ENCODE results near the gene HTR1D.

Gene HTR1D

DNA sequence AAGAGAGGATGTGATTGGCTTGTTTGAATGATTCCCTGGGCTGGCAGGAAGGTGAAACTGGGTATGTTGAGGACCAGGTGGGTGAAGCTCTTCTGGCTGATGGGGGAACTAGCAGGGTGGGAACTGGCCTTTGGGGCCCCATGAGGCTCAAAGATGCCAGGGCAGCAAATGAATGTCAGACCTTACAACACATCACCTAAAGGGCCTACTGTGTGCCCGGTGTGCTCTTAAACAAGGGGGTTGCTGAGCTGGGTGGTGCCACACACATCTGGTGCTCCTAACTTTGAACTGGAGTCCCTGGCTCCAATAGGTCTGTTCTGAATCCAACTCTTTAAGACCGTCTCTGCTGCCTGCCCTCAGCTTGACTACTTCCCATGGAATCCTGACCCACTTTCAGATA lies 21.3 kb upstream of the HTR1D start:
- no peak overlapping the region for H4K91ac ChIP-seq (ENCODE audit: low read length)
- no peak overlapping the region for H3K9ac ChIP-seq (ENCODE audit: low read length)
- no peak overlapping the region for H3K27ac ChIP-seq (ENCODE audit: low read length, poor library complexity, severe bottlenecking)
- no peaks in the 10 kb centered on the region for H3K27me3 ChIP-seq (ENCODE audit: control insufficient read depth in 1 of 2, insufficient read depth in 1 of 2, low read length in 2 of 2)
- H3K36me3 ChIP-seq (ENCODE audit: control insufficient read depth in 1 of 2, insufficient read depth in 2 of 2, low read depth in 1 of 2, low read length in 2 of 2): no peaks in the 10 kb centered on the region
- H3K14ac ChIP-seq (ENCODE audit: low read length in 2 of 2): no peak overlapping the region
- no peak overlapping the region for H2BK12ac ChIP-seq (ENCODE audit: low read length in 2 of 2)
- H3K4me1 ChIP-seq (ENCODE audit: control insufficient read depth, insufficient read depth, low read depth, low read length): no peaks in the 10 kb centered on the region
- H3K9me3 ChIP-seq (ENCODE audit: control insufficient read depth, low read length): no peaks in the 10 kb centered on the region
- no peak overlapping the region for H2BK5ac ChIP-seq (ENCODE audit: low read depth, low read length, poor library complexity, severe bottlenecking)
- no peak overlapping the region for H2AFZ ChIP-seq (ENCODE audit: low read depth, low read length)
- 98% methylated on average over 2 of the region's 2 CpGs for WGBS
- H2BK15ac ChIP-seq (ENCODE audit: low read depth, poor library complexity, severe bottlenecking): no peak overlapping the region
- H3K79me1 ChIP-seq (replicated peaks; ENCODE audit: low read length, poor library complexity, severe bottlenecking): no peaks in the 10 kb centered on the region
- no peak overlapping the region for H4K8ac ChIP-seq (ENCODE audit: low read length)
- H2BK120ac ChIP-seq (ENCODE audit: low read depth, low read length): no peak overlapping the region
- H3K18ac ChIP-seq (ENCODE audit: low read depth in 1 of 2, low read length in 2 of 2): no peak overlapping the region
- no peak overlapping the region for H3K4ac ChIP-seq (ENCODE audit: low read depth in 1 of 2, low read length in 2 of 2)
- no peak overlapping the region for H3K23ac ChIP-seq (ENCODE audit: low read length in 2 of 2)
- H3K4me3 ChIP-seq (ENCODE audit: insufficient read depth in 1 of 2, low read depth in 1 of 2, low read length in 2 of 2): no peak overlapping the region
- no peak overlapping the region for H2AK5ac ChIP-seq (ENCODE audit: low read length, severe bottlenecking)
- no peak for DNase-seq
- H3K4me2 ChIP-seq (ENCODE audit: low read length, poor library complexity, severe bottlenecking): no peak overlapping the region

DNA sequence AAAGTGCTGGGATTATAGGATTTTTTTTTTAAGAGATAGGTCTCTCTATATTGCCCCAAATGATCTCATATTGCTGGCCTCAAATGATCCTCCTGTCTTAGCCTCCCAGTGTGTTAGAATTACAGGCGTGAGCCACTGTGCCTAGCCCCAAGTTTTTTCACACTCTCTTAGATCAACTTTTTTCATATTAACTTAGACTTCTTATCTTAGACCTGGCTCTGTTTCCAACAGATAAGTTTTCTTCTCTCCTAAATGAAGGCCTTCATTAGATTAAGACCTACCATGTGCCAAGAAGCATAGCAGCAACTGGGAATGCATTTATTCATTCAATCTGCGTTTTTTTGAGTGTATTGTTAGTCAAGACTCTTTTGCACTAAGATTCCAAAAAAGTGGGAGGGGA lies 20.2 kb upstream of the HTR1D start:
- H2AFZ ChIP-seq (ENCODE audit: low read depth, low read length): no peak overlapping the region
- H3K18ac ChIP-seq (ENCODE audit: low read depth in 1 of 2, low read length in 2 of 2): no peak overlapping the region
- no peak overlapping the region for H3K9ac ChIP-seq (ENCODE audit: low read length)
- no peak overlapping the region for H4K91ac ChIP-seq (ENCODE audit: low read length)
- H2BK12ac ChIP-seq (ENCODE audit: low read length in 2 of 2): no peak overlapping the region
- H2BK15ac ChIP-seq (ENCODE audit: low read depth, poor library complexity, severe bottlenecking): no peak overlapping the region
- H3K27me3 ChIP-seq (ENCODE audit: control insufficient read depth in 1 of 2, insufficient read depth in 1 of 2, low read length in 2 of 2): peaks cover 0 to 8% of the 10 kb centered on the region in 2 experiments
- H2AK5ac ChIP-seq (ENCODE audit: low read length, severe bottlenecking): no peak overlapping the region
- H3K9me3 ChIP-seq (ENCODE audit: control insufficient read depth, low read length): no peaks in the 10 kb centered on the region
- no peak overlapping the region for H3K4me2 ChIP-seq (ENCODE audit: low read length, poor library complexity, severe bottlenecking)
- H3K27ac ChIP-seq (ENCODE audit: low read length, poor library complexity, severe bottlenecking): no peak overlapping the region
- no peak for DNase-seq
- no peak overlapping the region for H2BK120ac ChIP-seq (ENCODE audit: low read depth, low read length)
- no peak overlapping the region for H4K8ac ChIP-seq (ENCODE audit: low read length)
- no peak overlapping the region for H3K14ac ChIP-seq (ENCODE audit: low read length in 2 of 2)
- H3K4ac ChIP-seq (ENCODE audit: low read depth in 1 of 2, low read length in 2 of 2): no peak overlapping the region
- no peak overlapping the region for H3K4me3 ChIP-seq (ENCODE audit: insufficient read depth in 1 of 2, low read depth in 1 of 2, low read length in 2 of 2)
- no peaks in the 10 kb centered on the region for H3K36me3 ChIP-seq (ENCODE audit: control insufficient read depth in 1 of 2, insufficient read depth in 2 of 2, low read depth in 1 of 2, low read length in 2 of 2)
- WGBS: 100% methylated on average over 2 of the region's 2 CpGs
- no peaks in the 10 kb centered on the region for H3K79me1 ChIP-seq (replicated peaks; ENCODE audit: low read length, poor library complexity, severe bottlenecking)
- H3K23ac ChIP-seq (ENCODE audit: low read length in 2 of 2): no peak overlapping the region
- H3K4me1 ChIP-seq (ENCODE audit: control insufficient read depth, insufficient read depth, low read depth, low read length): no peaks in the 10 kb centered on the region
- no peak overlapping the region for H2BK5ac ChIP-seq (ENCODE audit: low read depth, low read length, poor library complexity, severe bottlenecking)

DNA sequence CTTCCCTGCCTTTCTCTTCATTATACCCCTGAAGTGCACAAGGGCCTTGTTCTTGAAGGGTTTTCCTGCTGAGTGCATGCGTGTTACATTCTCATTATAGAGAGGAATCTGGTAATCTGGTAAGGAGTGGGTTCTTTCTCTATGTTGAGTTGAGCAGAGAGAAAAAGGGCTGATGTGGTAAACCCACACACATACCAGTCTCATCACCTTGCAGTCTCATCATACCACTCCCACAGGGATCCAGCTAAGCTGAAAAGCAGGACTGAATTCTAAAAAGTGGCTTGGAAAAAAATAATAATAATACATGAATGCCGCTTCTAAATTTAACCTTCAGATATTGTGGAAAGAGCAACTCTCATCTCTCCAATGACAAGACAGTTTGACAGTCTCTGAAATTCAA lies 10.5 kb upstream of the HTR1D start:
- Histone ChIP-seq H4K91ac (ENCODE audit: low read length) (no peak overlapping the region), H3K27ac (ENCODE audit: low read length, poor library complexity, severe bottlenecking) (no peak overlapping the region), H3K4me1 (ENCODE audit: control insufficient read depth, insufficient read depth, low read depth, low read length) (peaks cover 3% of the 10 kb centered on the region), H2AFZ (ENCODE audit: low read depth, low read length) (no peak overlapping the region), H3K79me1 (replicated peaks; ENCODE audit: low read length, poor library complexity, severe bottlenecking) (no peaks in the 10 kb centered on the region), H3K18ac (ENCODE audit: low read depth in 1 of 2, low read length in 2 of 2) (no peak overlapping the region), H2BK5ac (ENCODE audit: low read depth, low read length, poor library complexity, severe bottlenecking) (no peak overlapping the region), H3K36me3 (ENCODE audit: control insufficient read depth in 1 of 2, insufficient read depth in 2 of 2, low read depth in 1 of 2, low read length in 2 of 2) (no peaks in the 10 kb centered on the region), H3K4me2 (ENCODE audit: low read length, poor library complexity, severe bottlenecking) (no peak overlapping the region), H3K27me3 (ENCODE audit: control insufficient read depth in 1 of 2, insufficient read depth in 1 of 2, low read length in 2 of 2) (peaks cover 0 to 5% of the 10 kb centered on the region in 2 experiments), H4K8ac (ENCODE audit: low read length) (no peak overlapping the region), H2BK120ac (ENCODE audit: low read depth, low read length) (no peak overlapping the region), H3K4ac (ENCODE audit: low read depth in 1 of 2, low read length in 2 of 2) (no peak overlapping the region), H3K9ac (ENCODE audit: low read length) (no peak overlapping the region), H3K23ac (ENCODE audit: low read length in 2 of 2) (no peak overlapping the region), H3K4me3 (ENCODE audit: insufficient read depth in 1 of 2, low read depth in 1 of 2, low read length in 2 of 2) (no peak overlapping the region), H2BK15ac (ENCODE audit: low read depth, poor library complexity, severe bottlenecking) (no peak overlapping the region), H3K14ac (ENCODE audit: low read length in 2 of 2) (no peak overlapping the region), H2BK12ac (ENCODE audit: low read length in 2 of 2) (no peak overlapping the region), H2AK5ac (ENCODE audit: low read length, severe bottlenecking) (no peak overlapping the region), H3K9me3 (ENCODE audit: control insufficient read depth, low read length) (no peaks in the 10 kb centered on the region)
- WGBS: 100% methylated on average over 1 of the region's 2 CpGs
- DNase-seq: no peak

DNA sequence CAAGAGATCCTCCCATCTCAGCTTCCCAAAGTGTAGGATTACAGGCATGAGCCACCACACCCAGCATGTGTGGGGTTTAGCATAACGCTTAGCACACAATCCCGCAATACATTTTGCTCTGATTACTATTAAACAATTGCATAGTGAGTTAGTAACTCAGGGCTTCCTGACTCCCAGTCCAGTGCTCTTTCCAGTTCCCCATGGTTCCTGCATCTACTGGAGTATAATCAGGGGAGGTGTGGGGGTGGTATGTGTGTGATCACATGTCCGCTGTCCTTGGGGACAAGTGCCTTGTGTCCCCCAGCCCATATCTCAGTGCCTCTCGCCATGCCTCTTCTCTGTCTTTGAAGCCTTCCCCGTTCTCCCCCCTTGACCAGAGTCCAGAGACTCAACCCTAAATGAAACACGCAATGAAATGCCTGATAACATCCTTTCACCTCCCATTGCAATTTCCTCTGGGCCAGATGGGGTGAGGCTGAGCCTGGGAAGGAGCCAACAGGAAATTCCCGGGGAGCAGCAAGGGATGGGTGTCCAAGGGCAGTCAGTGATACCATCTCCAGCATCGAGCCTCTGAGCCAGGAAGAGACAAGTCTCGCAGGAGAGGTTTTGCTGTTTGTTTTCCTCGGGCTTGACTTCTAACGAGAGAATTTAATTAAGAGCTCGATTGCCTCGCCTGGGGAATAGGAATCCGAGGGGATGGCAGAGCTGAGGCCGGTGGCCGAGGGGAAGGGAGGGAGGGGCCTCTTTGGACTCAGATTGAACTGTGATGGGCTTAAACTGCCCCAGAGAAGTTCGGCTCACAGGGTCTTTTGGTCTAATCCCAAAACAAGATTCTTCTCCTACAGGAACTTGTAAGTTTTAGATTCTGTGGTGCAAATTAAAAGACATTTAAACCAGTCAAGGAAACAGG lies 7.7 kb upstream of the HTR1D start:
- H3K23ac ChIP-seq (ENCODE audit: low read length in 2 of 2): no peak overlapping the region
- no peak overlapping the region for H2AFZ ChIP-seq (ENCODE audit: low read depth, low read length)
- no peak overlapping the region for H2AK5ac ChIP-seq (ENCODE audit: low read length, severe bottlenecking)
- H2BK5ac ChIP-seq (ENCODE audit: low read depth, low read length, poor library complexity, severe bottlenecking): no peak overlapping the region
- peak overlapping the region in 1 of 2 experiments; percentile 38 for H3K18ac ChIP-seq (ENCODE audit: low read depth in 1 of 2, low read length in 2 of 2)
- H4K91ac ChIP-seq (ENCODE audit: low read length): no peak overlapping the region
- WGBS: 72% methylated on average over 16 of the region's 17 CpGs
- H3K36me3 ChIP-seq (ENCODE audit: control insufficient read depth in 1 of 2, insufficient read depth in 2 of 2, low read depth in 1 of 2, low read length in 2 of 2): no peaks in the 10 kb centered on the region
- H3K79me1 ChIP-seq (replicated peaks; ENCODE audit: low read length, poor library complexity, severe bottlenecking): no peaks in the 10 kb centered on the region
- no peak overlapping the region for H3K14ac ChIP-seq (ENCODE audit: low read length in 2 of 2)
- no peak overlapping the region for H3K4ac ChIP-seq (ENCODE audit: low read depth in 1 of 2, low read length in 2 of 2)
- no peak overlapping the region for H2BK120ac ChIP-seq (ENCODE audit: low read depth, low read length)
- H2BK12ac ChIP-seq (ENCODE audit: low read length in 2 of 2): no peak overlapping the region
- peaks cover 0 to 17% of the 10 kb centered on the region in 2 experiments for H3K27me3 ChIP-seq (ENCODE audit: control insufficient read depth in 1 of 2, insufficient read depth in 1 of 2, low read length in 2 of 2)
- peak overlapping the region; percentile 24 for H3K9ac ChIP-seq (ENCODE audit: low read length)
- no peak overlapping the region for H4K8ac ChIP-seq (ENCODE audit: low read length)
- H3K9me3 ChIP-seq (ENCODE audit: control insufficient read depth, low read length): no peaks in the 10 kb centered on the region
- no peak overlapping the region for H3K27ac ChIP-seq (ENCODE audit: low read length, poor library complexity, severe bottlenecking)
- H3K4me1 ChIP-seq (ENCODE audit: control insufficient read depth, insufficient read depth, low read depth, low read length): peaks cover 3% of the 10 kb centered on the region
- H2BK15ac ChIP-seq (ENCODE audit: low read depth, poor library complexity, severe bottlenecking): no peak overlapping the region
- no peak overlapping the region for H3K4me2 ChIP-seq (ENCODE audit: low read length, poor library complexity, severe bottlenecking)
- peak; percentile 34 for DNase-seq
- peak overlapping the region in 1 of 2 experiments; percentile 40 for H3K4me3 ChIP-seq (ENCODE audit: insufficient read depth in 1 of 2, low read depth in 1 of 2, low read length in 2 of 2)
